IPS DF 19.7 (cell line): ENCODE data around the gene MEF2C.

Experiments used
- DNase-seq: peaks from one replicate; pipeline ENCODE4 v3.0.0-alpha.2; 2013; ENCODE audit warnings: low read depth, low spot score

Gene MEF2C

DNA sequence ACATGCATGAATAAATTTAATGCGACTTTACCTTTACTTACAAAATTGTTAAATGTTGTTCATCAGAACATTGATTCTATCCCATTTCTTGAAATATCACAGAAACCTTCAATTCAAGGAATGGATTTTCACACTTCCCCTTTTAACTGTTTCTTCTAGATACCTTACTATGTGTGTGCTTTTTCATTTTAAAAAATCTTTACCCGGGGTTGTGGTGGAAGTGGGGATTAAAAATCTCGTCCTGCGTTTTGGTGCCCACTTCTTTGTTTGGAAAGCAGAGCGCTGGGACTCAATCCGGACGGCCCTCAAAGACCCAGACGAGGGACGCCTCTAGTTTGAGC is 5.8 kb upstream of the MEF2C start:
- DNase-seq = no peak

- DNase-seq = no peak
Measured at GRCh38 chr5:88888291-88888690, 5.3 kb upstream of the MEF2C start.

- DNase-seq = no peak
Measured at GRCh38 chr5:88887342-88887741, 4.4 kb upstream of the MEF2C start.

DNA sequence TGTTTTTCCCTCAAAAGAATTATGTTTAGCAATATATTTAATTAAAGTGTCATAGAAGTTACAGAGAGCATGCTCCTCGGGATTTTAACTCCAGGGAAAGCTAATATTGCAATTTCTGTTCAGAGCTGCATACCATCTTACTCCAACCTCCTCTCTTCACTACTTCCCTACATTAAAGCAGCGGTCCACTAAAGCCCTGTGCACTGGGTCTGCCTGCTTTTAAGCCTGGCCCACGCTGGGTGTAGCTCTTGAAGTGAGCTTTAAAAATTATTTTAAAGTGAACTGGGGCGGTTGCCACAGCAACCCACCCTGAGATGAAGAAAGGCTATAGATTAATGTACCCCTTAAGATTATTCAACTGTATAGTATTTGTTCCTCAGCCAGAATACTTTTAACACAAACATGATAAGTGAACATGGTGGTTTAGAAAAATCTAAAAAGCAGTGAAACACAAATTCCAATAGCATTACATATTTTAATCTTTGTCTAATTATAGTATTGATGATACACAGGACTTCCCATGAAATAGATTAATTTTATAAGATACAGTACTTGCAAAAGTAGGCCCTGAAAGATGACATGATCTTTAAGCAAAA is 3.9 kb upstream of the MEF2C start:
- DNase-seq = no peak

DNA sequence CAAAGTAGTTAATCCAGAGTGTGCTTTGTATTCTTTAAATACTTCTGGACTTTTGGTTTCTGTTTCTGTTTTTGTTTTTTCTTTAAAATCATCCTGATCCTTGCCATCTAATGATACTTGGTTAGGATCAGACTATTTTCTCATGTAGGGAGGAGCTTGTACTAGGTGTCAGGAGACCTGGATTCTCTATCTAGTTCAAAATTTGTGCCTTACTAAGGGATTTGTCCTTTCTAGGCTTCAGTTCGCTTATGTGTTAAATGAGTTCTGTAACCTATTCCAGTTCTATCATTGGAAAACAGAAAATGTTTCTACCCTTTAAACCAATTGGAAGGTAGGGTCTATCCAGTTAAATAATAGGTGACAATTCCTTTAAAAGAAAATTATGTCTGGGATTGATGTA is 3.3 kb upstream of the MEF2C start:
- no peak for DNase-seq

- no peak for DNase-seq
Measured at GRCh38 chr5:88885002-88885401, 2.0 kb upstream of the MEF2C start.

DNA sequence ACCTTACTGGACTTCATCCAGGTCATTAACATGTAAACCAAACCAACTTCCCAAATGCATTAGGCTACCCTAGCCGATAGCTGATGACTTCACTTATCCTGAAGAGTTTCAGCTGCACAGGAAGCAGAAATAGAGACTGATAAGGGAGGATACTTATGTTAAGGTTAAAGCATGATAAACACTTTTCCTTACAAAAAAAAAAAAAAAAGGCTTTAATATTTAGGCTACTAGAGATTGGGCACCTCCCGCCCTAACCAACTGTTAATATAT is 1.6 kb upstream of the MEF2C start:
- DNase-seq = no peak

- no peak for DNase-seq
Measured at GRCh38 chr5:88883836-88884607, 1.0 kb upstream of the MEF2C start.

DNA sequence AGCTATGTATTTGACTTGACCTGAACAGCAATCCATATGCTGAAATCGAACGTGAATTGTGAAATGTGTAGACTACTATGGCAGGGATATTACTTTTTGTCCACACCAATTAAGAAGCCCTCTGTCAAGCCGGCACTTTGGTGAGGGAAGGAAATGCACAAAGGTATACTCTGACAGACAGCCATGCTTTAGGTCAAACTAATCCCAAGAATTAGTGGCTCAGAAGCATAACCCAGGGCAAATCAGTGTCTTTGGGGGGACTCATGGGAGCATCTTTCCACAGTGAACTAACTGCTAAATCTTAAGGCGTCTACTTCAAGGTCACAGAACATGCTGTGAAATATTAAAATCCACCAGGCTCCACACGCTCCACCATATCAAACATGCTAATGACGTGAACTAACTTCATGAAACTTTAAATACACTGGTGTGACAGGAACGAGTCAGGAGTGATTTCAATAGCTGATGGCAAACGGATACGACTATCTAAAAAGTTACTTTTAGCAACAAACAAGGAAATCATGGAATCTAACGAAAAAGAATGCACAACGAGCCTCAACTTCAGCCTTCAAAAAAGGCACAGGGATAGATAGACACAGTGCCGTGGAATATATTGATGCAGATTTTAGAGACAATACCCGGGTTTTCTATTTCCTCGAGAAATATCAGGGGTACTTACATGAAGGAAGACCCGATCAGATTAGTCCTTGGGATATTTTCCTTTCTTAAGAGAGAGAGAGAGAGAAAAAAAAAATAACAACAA is 527 bp downstream of the MEF2C start:
- DNase-seq = no peak

DNA sequence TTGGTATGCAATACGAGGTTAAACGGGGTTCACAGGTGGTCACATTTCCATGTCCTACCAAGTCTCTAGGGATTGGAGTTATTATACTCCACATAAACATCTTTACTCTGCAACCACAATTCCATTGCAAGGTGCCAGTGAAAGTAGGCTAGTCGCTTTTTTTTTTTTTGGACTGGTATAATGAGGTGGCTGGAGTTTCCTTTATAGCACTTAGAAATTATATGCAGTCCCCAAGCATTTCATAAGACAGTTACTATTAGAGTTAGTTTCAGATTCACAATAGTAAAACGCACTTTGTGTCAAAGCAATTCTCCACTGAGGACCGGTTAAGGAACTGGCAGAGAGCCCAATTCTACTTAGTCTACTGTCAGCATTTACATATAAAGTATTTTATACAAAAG is 1.4 kb downstream of the MEF2C start:
- no peak for DNase-seq

DNA sequence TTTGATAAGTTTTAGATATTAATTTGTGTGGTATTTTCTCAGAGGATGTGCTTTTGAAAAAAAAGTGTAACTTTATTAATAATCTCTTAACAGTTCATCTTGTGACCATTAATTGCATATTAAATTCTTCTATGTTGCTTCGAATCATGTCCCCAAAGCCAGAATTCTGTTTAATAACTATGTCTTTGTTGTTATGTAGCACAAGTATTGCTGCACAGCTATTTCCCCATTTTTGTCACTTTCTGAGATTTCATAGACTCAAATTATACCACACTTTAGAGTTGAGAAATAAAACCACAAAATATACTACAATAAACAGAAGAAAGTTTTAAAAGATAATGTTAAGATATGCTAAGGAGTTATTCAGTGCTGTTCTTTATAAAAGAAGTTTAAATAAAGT is 2.8 kb downstream of the MEF2C start:
- no peak for DNase-seq

- no peak for DNase-seq
Measured at GRCh38 chr5:88879724-88880123, 3.3 kb downstream of the MEF2C start.

GRCh38 chr5:88878976-88879375 is 4.0 kb downstream of the MEF2C start:
- DNase-seq = no peak

DNA sequence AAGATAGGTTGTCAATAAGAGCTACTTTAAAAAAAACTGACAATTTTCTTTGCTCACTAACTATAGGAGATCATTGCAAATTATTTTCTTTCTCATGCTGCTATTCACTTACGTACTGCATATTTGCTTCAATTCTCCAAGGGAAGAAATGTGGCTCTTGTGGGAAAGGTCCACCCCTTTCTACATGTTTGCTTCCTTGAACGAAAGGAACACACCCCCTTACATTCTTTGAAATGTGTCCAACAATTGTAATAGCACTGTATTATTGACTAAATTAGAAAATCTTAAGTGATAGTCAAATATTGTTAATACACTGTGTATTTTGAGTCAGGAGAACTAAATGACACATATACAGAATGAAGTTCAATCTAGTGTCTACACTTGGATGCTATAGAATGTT is 5.2 kb downstream of the MEF2C start:
- DNase-seq = no peak

GRCh38 chr5:88876714-88877113 is 6.3 kb downstream of the MEF2C start:
- no peak for DNase-seq

DNA sequence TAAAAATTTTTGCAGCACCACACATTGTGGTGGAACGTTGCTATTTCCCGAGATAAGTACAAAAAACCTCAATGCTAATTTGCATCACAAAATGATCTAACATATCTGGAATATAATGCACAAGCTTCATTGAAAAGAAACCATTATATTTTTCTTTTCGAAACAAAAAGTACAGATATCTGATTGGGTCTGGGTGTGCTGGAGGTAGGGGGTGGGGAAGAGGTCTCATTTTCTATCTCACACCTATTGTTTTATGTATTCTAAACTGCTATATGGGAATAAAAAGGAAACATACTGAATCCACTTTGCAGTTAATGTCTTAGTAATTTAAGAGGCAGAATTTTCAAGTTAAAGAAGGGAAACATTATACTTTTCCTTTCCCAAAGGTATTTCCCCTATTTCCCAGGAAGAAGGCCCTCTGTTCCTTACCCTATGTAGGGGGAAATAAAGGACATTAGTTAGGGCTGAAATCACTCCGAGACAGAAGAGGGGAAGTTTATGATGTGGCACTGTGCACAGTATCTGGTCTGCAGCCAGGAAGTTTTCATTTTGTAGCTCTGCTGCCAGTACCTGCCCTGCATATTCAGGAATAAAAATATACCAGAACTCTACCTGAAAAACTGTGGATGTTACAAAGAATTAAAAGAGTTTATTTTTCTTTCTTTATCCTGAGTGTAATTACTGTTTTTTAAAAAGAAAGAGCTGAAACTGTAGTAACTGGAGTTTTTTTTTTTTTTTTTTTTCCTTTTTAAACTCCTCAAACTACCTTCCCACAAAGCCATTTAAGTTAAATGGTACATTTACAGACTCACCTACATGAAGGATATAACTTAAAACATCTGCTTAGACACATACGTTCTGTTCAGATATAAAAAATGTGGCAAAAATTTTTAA is 7.4 kb downstream of the MEF2C start:
- DNase-seq = no peak

DNA sequence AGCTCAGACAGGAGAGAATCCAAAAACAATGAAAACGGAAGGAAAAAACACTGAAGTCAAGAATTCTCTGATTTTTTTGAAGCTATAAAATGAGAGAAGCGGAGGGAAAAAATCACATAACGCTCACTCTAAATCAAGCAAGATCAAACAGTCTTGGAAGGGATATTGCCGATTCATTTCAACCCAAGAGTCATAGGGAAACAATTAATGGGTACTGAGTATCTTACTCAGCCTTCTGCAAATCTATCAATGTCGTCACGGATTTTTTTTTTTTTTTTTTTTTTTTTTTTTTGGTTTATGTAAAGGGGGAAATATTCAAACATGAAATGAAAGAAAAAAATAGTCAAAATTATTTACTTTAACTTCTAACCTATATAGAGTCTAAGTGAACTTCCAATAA is 9.5 kb downstream of the MEF2C start:
- DNase-seq = no peak

GRCh38 chr5:88872971-88873370 is 10.0 kb downstream of the MEF2C start:
- no peak for DNase-seq

- no peak for DNase-seq
Measured at GRCh38 chr5:88870285-88870684, 12.7 kb downstream of the MEF2C start.

- no peak for DNase-seq
Measured at GRCh38 chr5:88868468-88869068, 14.4 kb downstream of the MEF2C start.

- DNase-seq = no peak
Measured at GRCh38 chr5:88867638-88868037, 15.3 kb downstream of the MEF2C start.

DNA sequence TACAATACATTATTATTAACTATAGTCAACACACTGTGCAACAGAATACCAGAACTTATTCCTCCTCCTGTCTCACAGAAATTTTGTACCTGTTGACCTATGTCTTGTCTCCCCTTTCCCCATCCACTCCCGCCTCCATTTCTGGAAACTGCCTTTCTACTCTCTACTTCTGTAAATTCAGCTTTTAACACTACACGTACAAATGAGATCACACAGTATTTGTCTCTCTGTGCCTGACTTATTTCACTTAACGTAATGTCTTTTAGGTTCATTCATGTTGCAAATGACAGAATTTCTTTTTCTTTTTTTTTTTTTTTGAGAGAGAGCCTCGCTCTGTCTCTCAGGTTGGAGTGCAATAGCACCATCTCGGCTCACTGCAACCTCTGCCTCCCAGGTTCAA is 19.5 kb downstream of the MEF2C start:
- DNase-seq = no peak
